Trophoblast cell (in vitro differentiated cells and primary cell): ENCODE results near the gene BORCS8.

Experiments used
- DNase-seq, 2 donors: peaks; one replicate each; pipeline ENCODE4 v3.0.0-alpha.2; 2016
- H2AFZ ChIP-seq: 2 replicates; pipeline ENCODE4 v1.6.1; 2013; ENCODE audit warnings: low read length, moderate library complexity, mild to moderate bottlenecking; ENCODE audit not compliant: insufficient read depth, poor library complexity
- H2AK5ac ChIP-seq: 2 replicates; pipeline ENCODE4 v1.6.1; 2013; ENCODE audit warnings: mild to moderate bottlenecking, low read length
- H2BK120ac ChIP-seq: 2 replicates; pipeline ENCODE4 v1.6.1; 2013; ENCODE audit warnings: low read length, mild to moderate bottlenecking, moderate library complexity; ENCODE audit not compliant: insufficient read depth, poor library complexity
- H2BK12ac ChIP-seq: 2 replicates; pipeline ENCODE4 v1.6.1; 2013; ENCODE audit warnings: mild to moderate bottlenecking, low read length, moderate library complexity
- H2BK5ac ChIP-seq: 2 replicates; pipeline ENCODE4 v1.6.1; 2013; ENCODE audit warnings: low read length, low read depth, moderate library complexity, mild to moderate bottlenecking; ENCODE audit not compliant: poor library complexity
- H3K14ac ChIP-seq: 2 replicates; pipeline ENCODE4 v1.6.1; 2013; ENCODE audit warnings: mild to moderate bottlenecking, low read length
- H3K18ac ChIP-seq: 2 replicates; pipeline ENCODE4 v1.6.1; 2013; ENCODE audit warnings: mild to moderate bottlenecking, low read length
- H3K23ac ChIP-seq: 2 replicates; pipeline ENCODE4 v1.6.1; 2013; ENCODE audit warnings: low read length
- H3K27ac ChIP-seq: 2 replicates; pipeline ENCODE4 v1.5.1; 2013; ENCODE audit warnings: low read depth, mild to moderate bottlenecking, inconsistent platforms, low read length, moderate library complexity
- H3K27me3 ChIP-seq: 2 replicates; pipeline ENCODE4 v1.6.1; 2013; ENCODE audit warnings: inconsistent platforms, mild to moderate bottlenecking, low read length, moderate library complexity; ENCODE audit not compliant: insufficient read depth
- H3K36me3 ChIP-seq, 2 experiments: 1 replicate in 1 of 2; 2 replicates in 1 of 2; pipeline ENCODE4 v1.6.1; 2013; ENCODE audit warnings: low read length in 2 of 2, mild to moderate bottlenecking in 2 of 2, moderate library complexity in 1 of 2; ENCODE audit not compliant: insufficient read depth in 2 of 2, control insufficient read depth in 1 of 2
- H3K4ac ChIP-seq: 2 replicates; pipeline ENCODE4 v1.6.1; 2013; ENCODE audit warnings: low read depth, mild to moderate bottlenecking, low read length, moderate library complexity
- H3K4me1 ChIP-seq, 2 experiments: 1 replicate in 1 of 2; 2 replicates in 1 of 2; pipeline ENCODE4 v1.6.1; 2013; ENCODE audit warnings: low read length in 2 of 2, mild to moderate bottlenecking in 2 of 2, moderate library complexity in 1 of 2; ENCODE audit not compliant: insufficient read depth in 2 of 2, control insufficient read depth in 1 of 2
- H3K4me2 ChIP-seq: 2 replicates; pipeline ENCODE4 v1.6.1; 2013; ENCODE audit warnings: inconsistent platforms, mild to moderate bottlenecking, low read length, moderate library complexity
- H3K4me3 ChIP-seq: 2 replicates; pipeline ENCODE4 v1.5.1; 2013; ENCODE audit warnings: mild to moderate bottlenecking, low read depth, low read length, inconsistent platforms
- H3K79me1 ChIP-seq: one replicate; pipeline ENCODE4 v1.6.1; 2013; ENCODE audit warnings: low read length
- H3K79me2 ChIP-seq: 2 replicates; pipeline ENCODE4 v1.6.1; 2013; ENCODE audit warnings: low read length, mild to moderate bottlenecking; ENCODE audit not compliant: control insufficient read depth, insufficient read depth, poor library complexity
- H3K9ac ChIP-seq: 2 replicates; pipeline ENCODE4 v1.6.1; 2013; ENCODE audit warnings: mild to moderate bottlenecking, low read length
- H3K9me3 ChIP-seq: 2 replicates; pipeline ENCODE4 v1.6.1; 2013; ENCODE audit warnings: low read depth, mild to moderate bottlenecking, control low read depth, inconsistent platforms, low read length; ENCODE audit not compliant: insufficient read depth
- H4K12ac ChIP-seq: 2 replicates; pipeline ENCODE4 v1.6.1; 2013; ENCODE audit warnings: low read depth, mild to moderate bottlenecking, low read length, moderate library complexity
- H4K8ac ChIP-seq: 2 replicates; pipeline ENCODE4 v1.6.1; 2013; ENCODE audit warnings: low read depth, mild to moderate bottlenecking, low read length, moderate library complexity
- H4K91ac ChIP-seq: one replicate; pipeline ENCODE4 v1.6.1; 2013; ENCODE audit warnings: low read depth, mild to moderate bottlenecking, low read length, moderate library complexity
- WGBS: extraction: QIAGEN DNeasy Blood & Tissue Kit; methylation state at CpG from one replicate; pipeline ENCODE4 v1.1.7; 2013; ENCODE audit warnings: missing lambda C conversion rate; ENCODE audit not compliant: insufficient read length, insufficient coverage; ENCODE audit errors: extremely low coverage; 5-methylcytosine and 5-hydroxymethylcytosine counted together

Gene BORCS8

DNA sequence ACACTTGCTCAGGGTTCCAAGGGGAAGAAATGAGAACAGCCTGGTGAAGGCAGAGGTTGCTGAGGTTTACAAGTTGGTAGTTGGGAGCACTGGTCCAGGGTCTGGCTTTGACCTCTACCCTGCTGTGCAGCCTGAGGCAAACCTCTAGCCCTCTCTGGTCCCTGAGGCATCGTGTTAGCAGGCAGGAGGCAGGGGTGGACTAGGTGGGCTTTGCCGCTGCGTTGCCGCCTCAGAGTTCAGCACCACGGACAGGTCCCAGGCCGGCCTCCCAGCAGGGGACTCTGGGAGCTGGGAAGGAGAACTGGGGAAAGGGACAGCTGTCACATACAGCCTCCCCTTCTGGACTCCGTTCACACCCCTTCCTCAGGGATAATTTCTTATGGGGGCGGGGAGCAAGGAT lies 22.9 kb upstream of the BORCS8 start:
- H2AFZ ChIP-seq: no peak overlapping the region
- H2AK5ac ChIP-seq: no peak overlapping the region
- WGBS: no CpG with 5 or more reads among the region's 8 CpGs
- H2BK12ac ChIP-seq: no peak overlapping the region
- no peaks in the 10 kb centered on the region for H3K79me2 ChIP-seq
- no peak overlapping the region for H2BK120ac ChIP-seq
- no peak overlapping the region for H3K18ac ChIP-seq
- peak; percentile 30 to 62 for DNase-seq
- no peak overlapping the region for H3K4me3 ChIP-seq
- no peak overlapping the region for H3K4ac ChIP-seq
- no peaks in the 10 kb centered on the region for H3K36me3 ChIP-seq
- H4K8ac ChIP-seq: no peak overlapping the region
- no peaks in the 10 kb centered on the region for H3K4me1 ChIP-seq
- H3K27me3 ChIP-seq: peaks cover 20% of the 10 kb centered on the region
- H3K14ac ChIP-seq: no peak overlapping the region
- no peak overlapping the region for H2BK5ac ChIP-seq
- H3K27ac ChIP-seq: no peak overlapping the region
- no peak overlapping the region for H3K23ac ChIP-seq
- no peak overlapping the region for H3K4me2 ChIP-seq
- no peaks in the 10 kb centered on the region for H3K79me1 ChIP-seq
- H3K9me3 ChIP-seq: no peaks in the 10 kb centered on the region
- no peak overlapping the region for H3K9ac ChIP-seq
- H4K12ac ChIP-seq: no peak overlapping the region
- no peak overlapping the region for H4K91ac ChIP-seq

DNA sequence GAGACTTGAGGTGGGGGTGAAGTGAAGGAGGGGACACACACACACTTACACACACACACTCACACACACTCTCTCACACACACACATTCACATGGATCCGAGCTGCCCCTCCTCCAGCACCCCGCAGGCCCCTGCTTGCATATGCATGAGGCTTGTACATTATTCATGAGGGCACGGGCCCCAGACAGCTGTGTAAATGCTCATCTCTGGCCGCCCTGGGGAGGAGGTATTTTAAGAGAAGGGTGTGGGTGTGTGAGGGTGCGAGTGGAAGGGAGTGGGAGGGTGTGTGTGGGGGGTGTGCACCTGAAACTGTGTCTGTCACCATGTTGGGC lies 22.2 kb upstream of the BORCS8 start:
- no peak overlapping the region for H3K4ac ChIP-seq
- H4K8ac ChIP-seq: no peak overlapping the region
- H2AFZ ChIP-seq: no peak overlapping the region
- no peak overlapping the region for H3K27ac ChIP-seq
- H3K4me1 ChIP-seq: no peaks in the 10 kb centered on the region
- H3K18ac ChIP-seq: no peak overlapping the region
- no peak overlapping the region for H3K14ac ChIP-seq
- H3K36me3 ChIP-seq: no peaks in the 10 kb centered on the region
- no peak overlapping the region for H3K23ac ChIP-seq
- H2BK5ac ChIP-seq: no peak overlapping the region
- H3K79me2 ChIP-seq: no peaks in the 10 kb centered on the region
- no peak overlapping the region for H4K91ac ChIP-seq
- H2BK12ac ChIP-seq: no peak overlapping the region
- no peaks in the 10 kb centered on the region for H3K79me1 ChIP-seq
- no peak overlapping the region for H3K9ac ChIP-seq
- H2BK120ac ChIP-seq: no peak overlapping the region
- no CpG with 5 or more reads among the region's 5 CpGs for WGBS
- no peak for DNase-seq
- H2AK5ac ChIP-seq: no peak overlapping the region
- H4K12ac ChIP-seq: no peak overlapping the region
- H3K9me3 ChIP-seq: no peaks in the 10 kb centered on the region
- H3K4me2 ChIP-seq: no peak overlapping the region
- H3K27me3 ChIP-seq: peaks cover 20% of the 10 kb centered on the region
- no peak overlapping the region for H3K4me3 ChIP-seq

DNA sequence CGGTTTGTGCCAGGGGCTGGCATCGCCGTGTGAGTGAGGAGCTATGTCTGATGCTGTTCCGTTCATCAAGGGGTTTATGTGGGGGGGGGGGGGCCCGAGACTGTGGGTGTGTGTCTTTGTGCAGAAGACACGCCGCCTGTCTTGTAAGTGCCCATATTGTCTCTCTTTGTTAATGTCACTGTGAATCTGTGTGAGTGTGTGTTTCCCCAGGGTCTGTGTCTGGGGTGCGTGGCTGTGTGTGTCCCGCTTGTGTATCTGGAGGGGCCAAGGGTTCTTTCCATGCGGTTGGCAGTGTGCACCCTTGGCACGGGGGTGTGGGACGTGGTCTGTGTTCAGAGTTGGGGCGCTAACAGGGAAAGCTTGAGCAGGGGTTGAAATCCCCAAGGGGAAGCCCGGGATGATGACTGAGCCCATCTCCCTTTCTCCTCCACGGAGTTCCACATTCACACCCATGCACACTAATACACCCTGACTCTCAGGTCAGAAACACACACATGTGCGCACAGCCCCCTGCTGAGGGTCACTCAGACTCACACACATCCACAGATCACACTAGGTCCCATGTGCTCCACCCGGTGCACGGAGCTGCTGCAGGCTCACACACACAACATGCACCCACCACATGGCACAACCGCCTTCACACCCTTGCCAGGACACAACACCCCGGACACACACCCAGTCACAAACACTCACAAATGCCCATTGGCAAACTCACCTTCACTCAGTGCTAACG lies 21.6 kb upstream of the BORCS8 start:
- DNase-seq: no peak
- Histone ChIP-seq H3K27ac (no peak overlapping the region), H4K91ac (no peak overlapping the region), H3K4ac (no peak overlapping the region), H3K18ac (no peak overlapping the region), H3K9ac (no peak overlapping the region), H4K12ac (no peak overlapping the region), H3K79me2 (no peaks in the 10 kb centered on the region), H3K4me2 (no peak overlapping the region), H3K23ac (no peak overlapping the region), H2BK5ac (no peak overlapping the region), H2BK120ac (no peak overlapping the region), H2BK12ac (no peak overlapping the region), H2AK5ac (no peak overlapping the region), H3K9me3 (no peaks in the 10 kb centered on the region), H3K14ac (no peak overlapping the region), H3K27me3 (peaks cover 20% of the 10 kb centered on the region), H3K4me1 (no peaks in the 10 kb centered on the region), H3K4me3 (no peak overlapping the region), H2AFZ (no peak overlapping the region), H3K79me1 (no peaks in the 10 kb centered on the region), H3K36me3 (no peaks in the 10 kb centered on the region), H4K8ac (no peak overlapping the region)
- WGBS: no CpG with 5 or more reads among the region's 21 CpGs

DNA sequence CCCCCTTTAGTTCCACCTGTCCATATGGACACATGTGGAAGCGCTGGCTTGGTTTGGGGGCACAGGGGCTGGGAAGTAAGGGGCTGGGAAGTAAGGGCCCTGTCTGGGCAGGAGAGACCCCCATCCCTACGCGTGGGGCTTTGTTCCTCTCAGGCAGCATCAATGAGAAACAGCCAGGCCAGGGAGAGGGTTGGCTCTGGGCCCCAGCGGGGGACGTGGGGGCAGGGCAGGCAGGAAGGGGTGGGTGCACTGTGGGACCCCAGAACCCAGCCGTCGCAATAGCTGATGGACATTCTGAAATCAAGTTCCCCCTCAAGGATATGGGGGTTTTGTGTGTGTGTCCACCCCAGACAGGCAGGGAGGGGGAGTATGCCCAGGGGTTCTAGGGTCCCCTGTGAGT lies 21.0 kb upstream of the BORCS8 start:
- Histone ChIP-seq H2BK12ac (no peak overlapping the region), H4K8ac (no peak overlapping the region), H4K12ac (no peak overlapping the region), H3K79me2 (no peaks in the 10 kb centered on the region), H3K4ac (no peak overlapping the region), H2BK5ac (no peak overlapping the region), H3K9ac (no peak overlapping the region), H3K18ac (no peak overlapping the region), H3K27ac (no peak overlapping the region), H3K4me1 (no peaks in the 10 kb centered on the region), H2AFZ (no peak overlapping the region), H3K23ac (no peak overlapping the region), H3K27me3 (peaks cover 20% of the 10 kb centered on the region), H2BK120ac (no peak overlapping the region), H4K91ac (no peak overlapping the region), H3K14ac (no peak overlapping the region), H3K4me3 (no peak overlapping the region), H3K36me3 (no peaks in the 10 kb centered on the region), H3K4me2 (no peak overlapping the region), H3K79me1 (no peaks in the 10 kb centered on the region), H2AK5ac (no peak overlapping the region), H3K9me3 (no peaks in the 10 kb centered on the region)
- no CpG with 5 or more reads among the region's 7 CpGs for WGBS
- DNase-seq: no peak
